HG03135 (cell line): Measurements from ENCODE around the gene RAD51B.
A peak's percentile ranks its signal among the peaks of the same experiment; 100 is the strongest.
"Not testable (repeated sequence)": the region's sequence is repeated elsewhere in the genome, so short reads cannot be mapped to it uniquely, and the experiment has no call there.

Experiments
- ATAC-seq: cut with Tn5 transposase; IDR thresholded peaks from one replicate; pipeline ENCODE4 v1.9.1; 2021; ENCODE audit warnings: mild to moderate bottlenecking, moderate library complexity; ENCODE audit not compliant: unreplicated experiment

RAD51B gene

DNA sequence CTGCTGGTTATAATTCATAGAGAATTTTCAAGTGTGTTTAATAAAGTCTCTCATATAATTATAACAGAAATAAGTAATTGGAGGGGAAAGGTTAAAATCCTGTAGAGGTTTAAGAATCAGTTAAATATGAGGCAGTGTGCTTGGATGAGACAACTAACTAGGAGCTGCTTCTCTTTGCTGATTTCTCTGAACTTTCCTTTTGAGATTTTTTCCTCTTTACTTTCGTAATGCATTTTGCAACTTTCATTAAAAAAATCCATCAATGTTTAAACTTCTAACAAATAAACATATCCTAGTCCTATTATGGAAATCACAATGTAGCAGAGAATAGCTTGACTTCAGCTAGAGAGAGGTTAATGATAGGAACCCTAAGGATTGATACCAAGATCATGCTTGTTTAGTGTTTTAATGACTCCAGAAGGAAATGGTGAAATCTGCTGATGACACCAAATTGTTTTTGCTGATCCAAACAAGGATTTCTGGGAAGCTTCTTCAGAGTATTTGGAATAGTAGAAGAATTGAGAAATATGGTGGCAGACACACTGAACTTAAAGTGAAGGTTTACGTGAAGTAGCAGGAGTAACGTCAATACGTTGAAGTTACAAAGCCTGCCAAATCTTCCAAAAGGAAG, 122.6 kb downstream of the RAD51B start:
- no peak for ATAC-seq

DNA sequence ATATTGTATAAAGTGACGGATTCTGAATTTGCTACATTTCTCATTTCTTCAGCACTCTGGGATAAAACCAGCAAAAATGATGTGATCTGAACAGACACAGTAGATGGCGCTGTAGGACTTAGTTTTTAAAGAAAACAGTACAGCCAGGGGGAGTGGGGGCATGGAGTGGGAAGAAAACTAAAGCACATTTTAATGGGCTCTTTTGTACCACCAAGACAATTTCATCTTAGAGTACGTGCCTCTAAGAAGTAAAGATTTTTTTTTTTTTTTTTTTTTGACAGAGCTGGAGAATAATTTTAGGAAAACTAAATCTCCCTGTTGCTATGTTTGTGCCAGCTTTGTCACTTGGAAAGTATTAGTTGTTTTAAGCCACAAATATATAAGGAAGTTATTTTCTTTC, 124.4 kb downstream of the RAD51B start:
- ATAC-seq = no peak

GRCh38 chr14:67944605-67945004, 125.0 kb downstream of the RAD51B start:
- no peak for ATAC-seq

GRCh38 chr14:67949771-67950170, 130.2 kb downstream of the RAD51B start:
- ATAC-seq = no peak

DNA sequence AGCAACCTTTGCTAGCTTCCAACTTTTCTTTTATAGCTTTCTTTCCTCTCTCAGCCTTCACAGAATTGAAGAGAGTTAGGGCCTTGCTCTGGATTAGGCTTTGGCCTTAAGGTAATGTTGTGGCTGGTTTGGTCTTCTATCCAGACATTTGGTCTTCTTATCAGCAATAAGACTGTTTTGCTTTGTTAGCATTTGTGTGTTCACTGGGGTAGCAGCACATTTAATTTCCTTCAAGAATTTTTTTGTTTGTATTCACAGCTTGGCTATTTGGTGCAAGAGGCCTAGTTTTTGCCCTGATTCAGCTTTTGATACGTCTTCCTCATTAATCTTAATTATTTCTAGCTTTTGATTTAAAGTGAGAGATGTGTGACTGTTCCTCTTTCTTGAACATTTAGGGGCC, 130.8 kb downstream of the RAD51B start:
- ATAC-seq = no peak

GRCh38 chr14:67951529-67952135, 132.1 kb downstream of the RAD51B start:
- no peak for ATAC-seq

- ATAC-seq = no peak
These were observed 132.8 kb downstream of the RAD51B start for GRCh38 chr14:67952381-67952780.

GRCh38 chr14:67952786-67953185, 133.2 kb downstream of the RAD51B start:
- ATAC-seq = no peak

GRCh38 chr14:67955261-67955660, 135.7 kb downstream of the RAD51B start:
- ATAC-seq = no peak

DNA sequence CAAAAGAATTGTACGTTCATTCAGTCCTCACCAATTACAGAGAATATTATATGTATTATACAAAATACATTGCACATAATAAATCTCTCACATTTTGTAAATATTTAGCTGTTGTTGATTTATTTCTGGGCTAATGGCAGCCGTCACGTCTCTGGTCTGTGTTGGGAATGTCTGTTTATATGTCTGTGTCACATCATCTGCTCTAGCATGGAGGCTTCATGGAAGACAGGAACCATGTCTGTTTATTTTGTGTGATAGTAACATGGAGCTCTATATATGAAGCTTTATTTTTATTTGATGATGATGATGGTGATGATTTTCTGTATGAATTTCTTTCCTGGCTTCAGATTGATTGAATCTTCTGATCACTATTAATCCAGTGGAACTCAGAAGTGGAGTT, 138.4 kb downstream of the RAD51B start:
- ATAC-seq = no peak

DNA sequence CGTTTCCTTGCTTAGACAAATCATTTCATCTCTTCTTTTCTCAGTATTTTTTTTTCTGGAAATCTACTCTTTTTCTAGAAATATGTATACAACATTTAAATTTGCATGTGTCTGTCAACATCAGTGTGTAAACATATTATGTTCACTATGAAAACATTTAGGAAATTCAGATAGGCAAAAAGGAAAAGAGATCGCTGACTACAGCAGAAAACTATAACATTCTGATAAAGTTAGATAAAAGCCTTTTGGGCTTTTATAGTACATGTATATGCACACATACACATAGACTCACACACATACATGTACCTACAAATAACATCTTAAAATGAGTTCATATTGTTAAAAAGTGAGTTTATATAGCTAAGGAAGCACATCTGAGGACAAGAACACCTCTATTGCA, 142.1 kb downstream of the RAD51B start:
- ATAC-seq = no peak

DNA sequence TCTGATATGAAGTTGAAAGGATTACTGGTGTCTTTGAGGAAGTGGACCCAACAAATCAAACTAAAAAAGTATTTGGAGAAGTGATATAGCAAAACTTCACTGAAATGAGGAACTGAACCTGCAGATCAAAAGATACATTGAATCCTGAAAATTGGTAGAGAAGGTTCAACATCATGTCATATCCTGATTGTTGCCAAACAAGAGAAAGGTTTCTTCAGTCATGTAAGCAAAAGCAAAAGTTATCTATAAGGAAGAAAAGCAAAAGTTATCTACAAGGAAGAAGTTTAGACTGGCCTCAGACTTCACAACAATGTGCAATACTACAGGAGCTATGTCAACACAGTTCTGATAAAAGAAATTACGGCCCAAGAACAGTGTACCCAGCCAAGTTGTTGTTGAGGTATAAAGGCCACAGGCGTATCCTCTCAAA, 142.7 kb downstream of the RAD51B start:
- peak; percentile 71 for ATAC-seq

GRCh38 chr14:67963545-67963944, 144.0 kb downstream of the RAD51B start:
- no peak for ATAC-seq

GRCh38 chr14:67963960-67964812, 144.6 kb downstream of the RAD51B start:
- no peak for ATAC-seq

DNA sequence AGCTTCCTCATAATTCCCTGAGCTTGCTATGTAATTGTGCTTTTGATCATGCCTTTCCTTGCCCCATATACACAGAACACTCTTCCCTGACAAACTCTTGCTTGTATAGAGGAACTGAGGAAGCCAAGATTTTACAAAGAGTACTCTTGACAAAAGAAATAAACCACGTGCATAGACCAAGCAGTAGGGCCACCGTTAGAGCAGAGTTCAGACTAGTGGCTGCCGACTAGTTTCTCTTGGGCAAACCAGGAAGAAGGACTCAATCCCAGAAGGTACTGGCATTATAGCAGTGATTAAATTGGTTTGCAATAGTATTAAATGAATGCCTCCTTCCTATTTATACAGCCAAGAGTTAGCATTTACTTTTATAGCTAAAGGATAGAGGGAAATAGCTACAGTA, 146.1 kb downstream of the RAD51B start:
- ATAC-seq = no peak

GRCh38 chr14:67967206-67967605, 147.6 kb downstream of the RAD51B start:
- ATAC-seq = no peak

- ATAC-seq = not testable (repeated sequence)
These were observed 148.4 kb downstream of the RAD51B start for GRCh38 chr14:67967970-67968369.

DNA sequence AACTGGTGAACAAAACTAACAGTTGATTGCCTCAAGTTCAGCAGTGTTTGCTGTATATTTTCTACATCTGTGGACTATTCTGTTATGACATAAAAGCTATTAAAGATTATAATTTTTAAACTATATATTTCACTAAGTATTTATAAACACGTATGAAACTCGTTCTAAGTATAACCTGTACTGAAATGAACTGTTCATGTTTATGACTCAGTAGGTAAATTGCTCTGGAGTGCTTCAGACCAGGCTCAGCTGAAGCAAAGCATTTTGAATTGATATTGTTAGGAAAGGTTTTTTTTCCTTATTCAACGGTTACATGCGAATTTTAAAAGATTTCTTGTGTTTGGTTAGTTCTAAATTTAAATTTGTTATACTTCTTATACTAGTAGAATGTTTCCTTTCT, 151.3 kb downstream of the RAD51B start:
- ATAC-seq = no peak

DNA sequence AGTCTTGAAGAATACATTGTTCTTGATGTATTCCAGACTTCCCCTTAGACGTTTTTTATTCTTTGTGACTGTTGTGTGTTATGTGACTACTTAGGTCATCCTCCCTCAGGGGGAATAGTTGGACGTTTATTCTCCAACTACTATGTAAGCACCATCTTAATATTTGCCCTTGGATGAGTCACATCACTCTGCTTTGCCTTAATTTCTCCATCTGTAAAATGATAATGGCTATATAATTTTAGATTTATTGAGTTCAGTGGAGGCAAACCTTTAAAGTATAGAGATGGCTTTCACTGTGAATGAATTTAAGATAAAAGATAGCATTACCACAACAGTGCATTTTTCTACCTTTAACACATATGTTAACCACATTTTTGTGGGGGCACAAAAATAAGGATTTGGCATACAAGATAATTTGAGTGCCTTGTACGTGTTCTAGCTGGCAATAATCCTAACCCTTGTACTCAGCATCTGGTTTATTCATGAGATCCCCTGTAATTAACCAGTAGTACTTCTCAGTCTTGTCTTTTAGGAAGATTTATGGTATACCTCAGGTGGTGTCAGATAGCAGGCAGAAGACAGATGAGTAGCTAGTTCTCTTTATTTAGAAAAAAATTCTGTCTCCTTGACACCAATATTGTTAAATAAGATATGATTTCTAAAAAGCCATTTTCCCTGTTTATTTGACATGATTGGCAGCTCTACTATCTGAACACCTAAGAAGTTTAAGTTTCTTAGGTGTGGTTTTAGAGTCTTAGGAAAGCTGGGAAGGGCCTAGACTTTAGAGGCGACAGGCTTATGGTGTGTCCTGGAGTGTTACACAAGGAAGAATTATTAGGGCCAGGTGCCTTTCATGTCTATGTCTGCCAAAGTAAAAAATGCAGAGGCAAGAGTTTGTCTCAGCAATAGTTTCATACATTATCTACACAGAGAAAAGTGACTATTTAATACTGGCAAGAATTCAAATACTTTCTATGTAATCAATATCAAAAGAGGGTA, 152.3 kb downstream of the RAD51B start:
- ATAC-seq = no peak

- no peak for ATAC-seq
These were observed 153.9 kb downstream of the RAD51B start for GRCh38 chr14:67973436-67973835.

- ATAC-seq = no peak
These were observed 155.9 kb downstream of the RAD51B start for GRCh38 chr14:67975470-67975869.
